ENCODE measurements around the gene URB1. TPM values are rescaled to one million over a fixed set of nuclear protein-coding genes. Genes with fewer than 3 reads are reported as not detected.

The URB1 gene
- total RNA-seq, 4 donors from 2014 or later: 18.3 to 26.9 (median 20.7) TPM

- no peak for TF ChIP-seq EP300 (IDR thresholded peaks at IDR 0.05)
- TF ChIP-seq POLR2AphosphoS5 (IDR thresholded peaks at IDR 0.05): no peak
- Histone ChIP-seq H3K36me3 (peaks cover 0 to 7% of the 10 kb centered on the region in 2 donors), H3K9me3 (no peaks in the 10 kb centered on the region), H3K4me3 (no peak overlapping the region), H3K4me1 (peaks cover 0 to 17% (median 6%) of the 10 kb centered on the region in 3 donors), H3K27ac (no peak overlapping the region), H3K27me3 (no peaks in the 10 kb centered on the region)
- 89 to 91% methylated on average over 4 to 5 of the region's 5 CpGs for WGBS, 2 donors (ENCODE audit: low coverage in 1 of 2)
- ATAC-seq: no peak
Measured at GRCh38 chr21:32261929-32262328, 130.9 kb downstream of the URB1 start.

Small RNAs within 50 kb of the gene (small RNA-seq; reads per million reads assigned to genes)
- gene SNORA80A: 7.8 to 20.2 (median 14.5) reads per million in 4 donors

Other genes with a start within 250 kb of the URB1 start
- 1 to 10 TPM; 4.7 to 5.5 (median 5.2) TPM for gene MIS18A, start 114.0 kb downstream of the URB1 start, total RNA-seq
- not detected for gene MRAP, start 94.2 kb downstream of the URB1 start, total RNA-seq
- gene EVA1C, start 19.7 kb upstream of the URB1 start, total RNA-seq: 10 to 100 TPM; 43.1 to 71.4 (median 51.1) TPM
- gene TCP10L, start 192.5 kb upstream of the URB1 start, total RNA-seq: 1 to 10 TPM in 2 of 4 donors, not detected in 2; 1.6 to 2.7 TPM
- 10 to 100 TPM; 28.2 to 55.7 (median 32.0) TPM for gene CFAP298, start 219.4 kb upstream of the URB1 start, total RNA-seq